GM19239 (cell line): ENCODE results near the gene RILP.

Source experiments
- DNase-seq: peaks from one replicate; pipeline ENCODE4 v3.0.0; 2011; ENCODE audit warnings: low spot score; ENCODE audit not compliant: insufficient read length
- FAIRE-seq: peaks from 2 replicates; lab custom pipeline; 2011; peaks lifted over from hg19 to GRCh38; lab: Jason Lieb, UNC

The RILP gene

DNA sequence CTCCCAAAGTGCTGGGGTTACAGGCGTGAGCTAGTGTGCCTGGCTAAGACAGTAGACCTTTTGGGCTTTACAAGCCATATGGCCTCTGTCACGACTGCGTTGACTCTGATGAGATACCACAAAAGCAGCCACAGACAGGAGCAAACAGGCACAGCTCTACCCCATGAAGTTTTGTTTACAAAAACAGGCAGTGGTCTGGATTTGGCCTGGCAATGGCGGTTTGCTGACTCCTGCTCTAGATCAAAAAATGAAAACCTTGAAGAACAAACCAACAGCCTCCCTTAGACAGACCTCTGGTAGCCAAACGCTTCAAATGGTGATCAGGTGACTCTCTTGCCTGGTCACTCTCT lies 41.7 kb downstream of the RILP start:
- DNase-seq (no peak), FAIRE-seq (no peak)

DNA sequence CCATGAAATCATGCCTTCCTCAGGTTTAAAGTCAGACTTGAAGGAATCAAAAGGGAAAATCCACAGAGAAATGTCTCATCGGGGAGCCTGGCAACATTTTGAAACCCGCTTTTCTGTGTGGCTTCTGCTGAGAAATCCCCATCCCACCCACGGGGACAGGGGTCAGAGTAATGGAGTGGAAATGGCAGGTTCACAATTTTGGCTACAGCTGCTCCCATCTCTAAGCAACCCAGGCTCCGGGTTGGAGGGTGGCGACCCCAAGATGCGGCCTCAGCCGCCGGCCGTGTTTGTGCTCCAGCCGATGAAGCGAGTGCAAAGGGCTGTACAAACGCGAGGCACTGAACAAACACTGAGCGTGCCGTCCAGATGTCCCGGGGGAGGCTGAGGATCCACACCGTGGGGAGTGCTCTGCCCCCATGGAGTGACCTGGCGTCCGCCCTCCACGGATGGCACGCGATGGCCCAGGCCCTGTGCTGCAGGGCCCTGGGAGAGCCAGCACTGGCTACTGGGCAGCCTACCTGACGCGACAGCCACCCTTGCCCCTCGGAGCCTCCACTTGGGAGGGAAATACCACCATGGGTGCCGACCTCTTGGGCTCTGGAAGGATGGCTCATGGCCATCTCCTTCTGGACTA lies 43.2 kb downstream of the RILP start:
- DNase-seq (no peak), FAIRE-seq (peak; percentile 44)

DNA sequence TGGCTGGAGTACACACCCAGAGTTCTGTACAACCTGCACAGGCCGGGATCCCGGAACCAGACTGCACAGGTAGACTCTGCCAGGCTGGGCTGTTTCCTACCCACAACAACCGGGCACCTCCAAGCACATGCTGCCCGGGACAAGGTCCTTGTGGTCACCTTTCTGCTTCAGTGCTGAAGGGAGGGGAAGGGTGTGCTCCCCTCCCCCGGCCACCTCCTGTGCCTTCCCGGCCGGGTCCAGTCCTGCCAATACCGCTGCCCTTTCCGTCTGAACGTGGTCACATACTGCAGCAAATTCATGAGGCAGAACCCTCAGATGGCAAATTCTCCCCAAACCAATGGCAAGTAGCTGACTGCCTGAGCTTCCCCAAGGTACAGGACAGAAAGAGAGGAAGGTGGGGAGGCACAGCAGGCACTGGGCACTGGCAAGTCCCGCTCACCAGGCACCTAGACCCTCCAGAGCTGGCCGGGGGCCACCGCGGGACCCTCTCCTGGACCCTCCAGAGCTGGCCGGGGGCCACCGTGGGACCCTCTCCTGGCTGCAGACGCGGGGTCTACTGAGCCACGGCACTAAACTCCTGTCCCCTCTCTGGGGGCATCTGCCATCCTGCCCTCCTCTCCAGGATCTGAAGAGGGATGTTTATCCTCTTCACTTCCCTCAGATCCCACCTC lies 43.9 kb downstream of the RILP start:
- FAIRE-seq, result no peak
- DNase-seq, result no peak

DNA sequence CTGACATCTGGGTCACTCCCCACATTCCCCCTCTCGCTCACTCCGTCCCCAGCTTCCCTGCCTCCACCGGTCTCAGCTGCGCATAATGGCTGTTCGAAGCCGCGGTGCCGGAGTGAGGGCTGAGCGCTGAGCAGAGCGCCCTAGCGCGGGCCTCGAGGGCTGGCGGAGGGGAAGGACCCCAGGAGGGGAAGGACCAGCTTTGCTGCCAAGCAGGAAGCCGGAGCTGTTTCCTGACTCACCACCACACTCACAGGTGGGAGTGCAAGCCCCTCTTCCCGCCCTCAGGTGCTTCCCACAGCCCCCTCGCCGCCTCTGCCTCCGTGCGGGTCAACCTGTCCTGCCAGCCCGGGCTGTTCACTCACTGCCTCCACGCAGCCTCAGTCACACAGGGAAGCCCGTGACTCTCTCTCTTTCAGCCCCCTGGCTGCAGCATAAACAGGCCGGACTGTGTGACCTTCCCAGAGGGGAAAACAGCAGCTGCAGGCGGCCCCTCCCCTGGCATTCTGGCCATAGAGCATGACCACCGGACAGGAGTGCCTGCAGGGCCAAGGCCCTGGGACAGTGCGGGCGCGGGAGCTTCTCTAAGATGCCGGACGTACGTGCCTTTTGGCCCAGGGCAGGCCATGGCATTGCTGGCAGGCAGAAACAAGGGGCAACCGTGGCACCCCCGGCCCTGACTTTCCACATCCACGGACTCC lies 44.7 kb downstream of the RILP start:
- no peak for DNase-seq
- FAIRE-seq, result no peak

DNA sequence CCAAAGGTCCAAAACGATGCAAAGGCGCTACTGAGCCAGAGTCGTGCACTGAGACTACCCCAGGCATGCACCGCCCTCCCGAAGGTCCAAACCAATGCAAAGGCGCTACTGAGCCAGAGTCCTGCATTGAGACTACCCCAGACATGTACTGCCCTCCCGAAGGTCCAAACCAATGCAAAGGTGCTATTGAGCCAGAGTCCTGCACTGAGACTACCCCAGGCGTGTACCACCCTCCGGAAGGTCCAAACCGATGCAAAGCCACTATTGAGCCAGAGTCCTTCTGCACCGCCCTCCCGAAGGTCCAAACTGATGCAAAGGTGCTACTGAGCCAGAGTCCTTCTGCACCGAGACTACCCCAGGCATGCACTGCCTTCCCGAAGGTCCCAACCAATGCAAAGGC lies 48.1 kb downstream of the RILP start:
- DNase-seq (no peak), FAIRE-seq (no peak)

DNA sequence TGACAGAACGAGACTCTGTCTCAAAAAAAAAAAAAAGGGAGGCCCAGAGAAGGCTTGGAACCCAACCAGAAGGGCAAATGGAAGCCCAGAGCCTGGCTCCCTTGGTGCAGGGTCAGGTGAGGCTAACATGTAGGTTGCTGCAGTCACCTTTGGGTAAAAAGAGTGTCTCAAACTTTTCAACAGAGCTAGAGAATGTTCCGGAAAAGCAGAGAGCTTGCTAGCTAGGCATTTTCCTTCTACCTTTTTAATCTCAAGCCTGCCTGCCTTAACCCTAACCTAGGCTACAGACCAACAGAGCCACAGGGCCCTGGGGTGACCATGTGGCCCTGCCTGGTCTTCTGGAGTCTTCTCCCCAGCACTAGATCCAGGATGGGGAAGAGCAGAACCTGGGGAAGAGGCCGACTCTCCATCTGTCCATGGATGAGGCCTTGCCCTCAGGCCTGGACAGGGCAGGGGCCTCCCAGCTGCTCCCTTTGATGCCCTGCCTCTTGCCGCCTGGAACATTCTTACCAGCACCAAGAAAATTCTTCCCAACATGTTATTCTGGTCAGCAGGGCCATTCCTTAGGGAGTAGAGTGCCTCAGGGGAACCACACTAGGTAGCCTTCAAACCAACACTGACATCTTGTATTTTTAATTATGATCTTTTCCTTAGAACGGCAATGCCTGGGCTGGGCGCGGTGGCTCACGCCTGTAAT lies 51.1 kb downstream of the RILP start:
- no peak for FAIRE-seq
- DNase-seq, result no peak

DNA sequence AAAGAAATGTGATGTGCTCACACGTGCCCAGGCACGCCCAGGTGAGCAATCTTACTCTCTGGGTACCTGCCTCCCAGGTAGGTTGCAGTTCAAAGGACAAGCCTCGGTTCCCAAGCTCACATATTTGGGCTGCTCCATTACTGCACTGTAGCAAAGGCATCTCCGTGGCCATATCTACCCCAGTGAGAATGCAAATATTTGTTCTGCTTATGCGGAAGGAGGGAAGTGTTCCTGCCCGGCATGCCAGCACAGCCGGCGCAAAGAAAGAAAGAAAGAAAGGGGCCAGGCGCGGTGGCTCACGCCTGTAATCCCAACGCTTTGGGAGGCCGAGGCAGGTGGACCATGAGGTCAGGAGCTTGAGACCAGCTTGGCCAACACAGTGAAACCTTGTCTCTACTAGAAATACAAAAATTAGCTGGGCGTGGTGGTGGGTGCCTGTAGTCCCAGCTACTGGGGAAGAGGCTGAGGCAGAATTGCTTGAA lies 51.8 kb downstream of the RILP start:
- FAIRE-seq, result no peak
- DNase-seq, result no peak
